ENCODE measurements around the gene VPREB3.

VPREB3 gene

DNA sequence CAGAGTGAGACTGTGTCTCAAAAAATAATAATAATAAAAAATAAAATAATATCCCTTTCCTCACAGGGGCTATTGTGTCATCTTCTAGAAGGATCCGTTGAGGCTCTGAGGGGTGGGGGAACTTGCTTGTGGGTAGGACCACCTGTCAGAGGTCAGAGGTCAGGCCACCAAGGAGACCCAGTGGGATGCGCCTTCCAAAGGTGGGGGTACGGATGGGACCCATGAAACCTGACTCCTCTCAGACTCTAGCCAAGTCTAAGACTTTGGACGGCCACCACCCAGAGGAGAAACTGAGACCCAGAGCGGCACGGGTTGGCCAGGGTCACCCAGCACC lies 18.1 kb upstream of the VPREB3 start:
- TF ChIP-seq, protein P1, sequence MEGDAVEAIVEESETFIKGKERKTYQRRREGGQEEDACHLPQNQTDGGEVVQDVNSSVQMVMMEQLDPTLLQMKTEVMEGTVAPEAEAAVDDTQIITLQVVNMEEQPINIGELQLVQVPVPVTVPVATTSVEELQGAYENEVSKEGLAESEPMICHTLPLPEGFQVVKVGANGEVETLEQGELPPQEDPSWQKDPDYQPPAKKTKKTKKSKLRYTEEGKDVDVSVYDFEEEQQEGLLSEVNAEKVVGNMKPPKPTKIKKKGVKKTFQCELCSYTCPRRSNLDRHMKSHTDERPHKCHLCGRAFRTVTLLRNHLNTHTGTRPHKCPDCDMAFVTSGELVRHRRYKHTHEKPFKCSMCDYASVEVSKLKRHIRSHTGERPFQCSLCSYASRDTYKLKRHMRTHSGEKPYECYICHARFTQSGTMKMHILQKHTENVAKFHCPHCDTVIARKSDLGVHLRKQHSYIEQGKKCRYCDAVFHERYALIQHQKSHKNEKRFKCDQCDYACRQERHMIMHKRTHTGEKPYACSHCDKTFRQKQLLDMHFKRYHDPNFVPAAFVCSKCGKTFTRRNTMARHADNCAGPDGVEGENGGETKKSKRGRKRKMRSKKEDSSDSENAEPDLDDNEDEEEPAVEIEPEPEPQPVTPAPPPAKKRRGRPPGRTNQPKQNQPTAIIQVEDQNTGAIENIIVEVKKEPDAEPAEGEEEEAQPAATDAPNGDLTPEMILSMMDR (IDR thresholded peaks at IDR 0.05; ENCODE audit: insufficient read depth, low read length, missing control alignments): no peak
- ChIA-PET CTCF (interaction anchor here (1.2 to 17.1 kb wide), 7 partner anchors 9 to 84 kb away, joined by 3 to 387 read pairs (median 4); partner anchors contain the start of genes C22orf15 and SMARCB1), POLR2A (interaction anchor here (0.6 kb wide), 1 partner anchor 9 kb away, joined by 3 read pairs; no protein-coding TSS in a partner anchor)
- peak overlapping the region; percentile 57 for H3K4me3 ChIP-seq (ENCODE audit: low read depth, low read length)
- DNase-seq (ENCODE audit: low read depth, low spot score): no peak

DNA sequence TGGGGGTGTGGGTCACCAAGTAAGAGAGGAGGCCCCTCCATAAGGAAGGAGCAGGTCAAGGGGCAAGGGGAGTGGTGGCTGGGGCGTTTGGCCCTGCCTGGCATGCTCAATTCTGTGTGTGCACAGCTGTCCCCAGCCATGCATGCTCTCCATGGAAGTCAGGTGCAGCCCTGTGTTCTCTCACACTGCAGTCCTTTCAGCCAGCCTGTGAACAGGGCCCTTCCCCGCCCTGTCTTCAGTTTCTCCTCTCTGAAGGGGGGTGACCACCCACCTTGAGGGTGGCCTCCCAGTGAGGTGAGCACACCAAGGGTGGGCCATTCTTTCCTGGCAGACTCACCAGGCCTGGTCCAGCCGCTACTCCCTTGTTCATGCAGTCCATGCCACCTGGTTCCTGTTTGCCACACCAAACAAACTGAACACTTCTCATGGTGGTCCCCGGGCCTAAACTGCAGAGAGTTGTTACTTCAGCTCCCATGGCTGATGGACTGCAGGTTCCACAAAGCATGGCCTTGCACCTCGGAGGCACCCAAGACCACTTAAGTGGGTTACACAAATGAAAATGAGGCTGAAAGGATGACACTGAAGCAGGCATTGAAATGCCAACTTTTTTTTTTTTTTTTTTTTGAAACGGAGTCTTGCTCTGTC lies 15.2 kb upstream of the VPREB3 start:
- H3K4me3 ChIP-seq (ENCODE audit: low read depth, low read length): no peak overlapping the region
- TF ChIP-seq, protein P1 (IDR thresholded peaks at IDR 0.05; ENCODE audit: insufficient read depth, low read length, missing control alignments): no peak
- no peak for DNase-seq (ENCODE audit: low read depth, low spot score)
- ChIA-PET CTCF (interaction anchor here (0.8 to 17.1 kb wide), 17 partner anchors 9 to 228 kb away, joined by 3 to 387 read pairs (median 6); partner anchors contain the start of genes SLC2A11, SMARCB1 and ZNF70), POLR2A (interaction anchor here (1.1 kb wide), 1 partner anchor 124 kb away, joined by 3 read pairs; the partner anchor contains the start of gene MIF)

DNA sequence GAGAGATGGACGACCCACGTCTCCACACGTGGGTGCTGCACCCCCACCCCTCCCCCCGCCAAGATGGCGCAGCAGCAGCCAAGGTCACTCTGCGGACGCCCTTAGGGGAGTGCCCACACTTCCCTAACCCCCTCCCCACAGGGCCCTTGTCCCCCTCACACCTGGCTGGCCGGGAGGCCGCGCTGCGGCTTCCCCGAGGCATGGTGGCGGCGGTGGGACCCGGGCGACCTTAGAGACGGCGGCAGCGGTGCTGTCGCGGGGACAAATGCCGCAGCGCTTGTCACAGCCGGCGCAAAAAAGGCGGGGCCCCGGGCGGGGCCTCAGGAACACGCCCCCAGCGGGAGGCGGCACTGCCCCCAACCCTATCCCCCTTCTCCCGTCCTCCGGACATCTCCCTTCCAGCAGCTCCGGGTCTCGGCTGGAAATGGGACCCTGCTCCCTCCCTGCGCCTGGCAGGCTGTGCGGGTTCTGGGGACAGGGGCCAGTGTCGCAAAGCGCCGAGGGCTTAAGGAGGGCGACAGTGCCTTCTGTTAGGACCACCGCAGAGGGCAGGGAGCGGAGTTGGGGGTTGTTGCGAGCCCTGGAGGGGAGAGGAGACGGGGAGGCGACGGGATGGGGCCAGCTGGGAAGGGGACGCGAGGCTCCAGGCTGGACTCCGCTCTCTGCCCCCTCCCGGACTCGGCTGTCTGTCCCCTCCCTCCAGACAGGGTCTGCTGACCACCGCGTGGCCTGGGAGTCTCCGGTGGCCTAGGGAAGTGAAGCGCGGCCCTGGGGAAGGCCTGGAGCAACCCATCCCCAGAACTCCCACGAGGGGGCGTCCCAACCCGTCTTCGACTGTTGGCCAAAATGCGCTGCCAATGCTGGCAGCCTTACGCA lies 13.7 kb upstream of the VPREB3 start, which contains the start of gene CHCHD10:
TSS of gene CHCHD10 (minus strand) at position 300 of the 876 bp plus-strand sequence. CDS start at position 202, 98 bp downstream.
- no peak for DNase-seq (ENCODE audit: low read depth, low spot score)
- H3K4me3 ChIP-seq (ENCODE audit: low read depth, low read length): peak within 1 kb of the TSS; percentile 67
- TF ChIP-seq, protein P1 (IDR thresholded peaks at IDR 0.05; ENCODE audit: insufficient read depth, low read length, missing control alignments): peak; percentile 96
- ChIA-PET POLR2A (interaction anchor here (1.0 kb wide), 1 partner anchor 126 kb away, joined by 4 read pairs; the partner anchor contains the start of gene MIF), CTCF (interaction anchor here (0.8 to 17.1 kb wide), 19 partner anchors 8 to 143 kb away, joined by 3 to 387 read pairs (median 6); partner anchors contain the start of genes MIF, SLC2A11 and ZNF70)

DNA sequence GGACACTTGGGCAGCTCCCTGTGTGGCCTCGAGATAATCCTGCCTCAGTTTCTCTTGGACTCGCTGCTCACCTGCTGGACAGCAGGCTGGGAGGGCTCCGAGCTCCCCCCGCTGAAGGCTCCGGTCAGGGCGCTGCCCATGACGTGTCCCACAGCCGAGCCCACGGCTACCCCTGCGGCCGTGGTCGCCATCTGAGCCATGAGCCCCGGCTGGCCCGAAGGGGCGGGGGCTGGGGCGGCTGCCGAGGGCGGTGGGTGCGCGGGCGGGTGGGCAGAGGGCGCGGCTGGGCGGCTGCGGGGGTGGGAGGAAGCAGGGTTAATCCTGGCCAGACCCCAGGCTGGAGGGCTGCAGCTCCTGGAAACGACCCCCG lies 13.1 kb upstream of the VPREB3 start:
- TF ChIP-seq, protein P1 (IDR thresholded peaks at IDR 0.05; ENCODE audit: insufficient read depth, low read length, missing control alignments): no peak

DNA sequence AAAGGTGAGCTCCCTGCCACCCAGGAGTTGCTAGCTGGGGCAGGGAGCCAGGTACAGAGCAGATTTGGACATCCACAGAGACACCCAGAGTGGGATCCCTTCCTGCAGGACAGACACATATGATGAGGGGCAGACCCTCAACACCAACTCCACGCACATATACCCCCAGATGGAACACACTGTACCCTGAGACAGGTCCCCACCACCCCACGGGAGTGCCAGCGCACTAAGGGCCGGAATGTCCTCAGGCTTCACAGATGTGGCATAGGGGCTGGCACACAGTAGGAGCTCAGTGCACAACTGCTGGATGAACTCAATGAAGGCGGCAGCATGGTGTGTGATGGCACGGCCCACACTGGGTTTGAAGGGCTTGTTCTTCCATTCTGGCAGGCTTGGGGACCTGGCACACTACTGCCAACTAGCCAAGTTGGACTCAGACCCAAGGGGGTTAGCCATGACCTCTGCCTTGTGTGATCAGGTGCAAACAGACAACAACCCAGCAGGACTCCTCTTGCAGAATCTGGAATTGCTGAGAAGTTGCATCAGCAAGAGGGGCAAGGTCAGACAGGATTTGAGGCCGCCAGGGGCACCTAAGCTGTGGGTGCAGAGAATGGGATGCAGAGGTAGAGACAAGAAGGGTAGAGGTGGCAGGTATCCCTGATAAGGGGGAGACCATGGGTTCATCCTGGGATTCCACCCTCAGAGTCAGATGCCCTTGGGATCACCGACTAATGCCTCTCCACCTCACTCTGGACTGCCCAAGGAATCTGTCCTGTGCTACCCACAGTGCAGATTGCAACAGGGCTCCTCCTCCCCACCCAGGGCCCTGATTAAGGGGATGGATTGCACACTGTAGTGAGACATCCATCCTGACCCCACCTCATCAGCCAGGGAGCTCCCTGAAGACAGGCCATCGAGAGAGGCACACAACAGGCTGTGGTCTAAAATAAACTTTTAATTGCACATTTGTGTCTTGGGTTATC lies 11.0 kb upstream of the VPREB3 start:
- POLR2A ChIA-PET: no interaction called here
- H3K4me3 ChIP-seq (ENCODE audit: low read depth, low read length): no peak overlapping the region
- TF ChIP-seq, protein P1 (IDR thresholded peaks at IDR 0.05; ENCODE audit: insufficient read depth, low read length, missing control alignments): no peak
- CTCF ChIA-PET: interaction anchor here (1.0 to 17.1 kb wide), 8 partner anchors 10 to 223 kb away, joined by 3 to 387 read pairs (median 4); partner anchors contain the start of gene ZNF70
- no peak for DNase-seq (ENCODE audit: low read depth, low spot score)

More for the DNA sequence above, 13.1 kb upstream of the VPREB3 start:
- ChIA-PET CTCF (interaction anchor here (0.9 to 17.1 kb wide), 14 partner anchors 9 to 144 kb away, joined by 3 to 387 read pairs (median 7); partner anchors contain the start of genes SLC2A11 and ZNF70), POLR2A (interaction anchor here (1.0 kb wide), 1 partner anchor 127 kb away, joined by 4 read pairs; the partner anchor contains the start of gene MIF)
- peak overlapping the region; percentile 67 for H3K4me3 ChIP-seq (ENCODE audit: low read depth, low read length)
- no peak for DNase-seq (ENCODE audit: low read depth, low spot score)

Measured in AG04449 (cell line).